ENCODE results near the gene SLC35E1.

The SLC35E1 gene

GRCh38 chr19:16579381-16579780 is 7.2 kb upstream of the SLC35E1 start:
- TF ChIP-seq CTCF (conservative IDR thresholded peaks at IDR 0.05; ENCODE audit: low read length) = no peak
- H3K4me3 ChIP-seq (ENCODE audit: low read length) = no peak overlapping the region
- no peak for DNase-seq (ENCODE audit: low read depth)

- no peak for TF ChIP-seq CTCF (conservative IDR thresholded peaks at IDR 0.05; ENCODE audit: low read length)
- H3K4me3 ChIP-seq (ENCODE audit: low read length) = no peak overlapping the region
- DNase-seq (ENCODE audit: low read depth) = no peak
Measured at GRCh38 chr19:16577531-16577985, 5.3 kb upstream of the SLC35E1 start.

DNA sequence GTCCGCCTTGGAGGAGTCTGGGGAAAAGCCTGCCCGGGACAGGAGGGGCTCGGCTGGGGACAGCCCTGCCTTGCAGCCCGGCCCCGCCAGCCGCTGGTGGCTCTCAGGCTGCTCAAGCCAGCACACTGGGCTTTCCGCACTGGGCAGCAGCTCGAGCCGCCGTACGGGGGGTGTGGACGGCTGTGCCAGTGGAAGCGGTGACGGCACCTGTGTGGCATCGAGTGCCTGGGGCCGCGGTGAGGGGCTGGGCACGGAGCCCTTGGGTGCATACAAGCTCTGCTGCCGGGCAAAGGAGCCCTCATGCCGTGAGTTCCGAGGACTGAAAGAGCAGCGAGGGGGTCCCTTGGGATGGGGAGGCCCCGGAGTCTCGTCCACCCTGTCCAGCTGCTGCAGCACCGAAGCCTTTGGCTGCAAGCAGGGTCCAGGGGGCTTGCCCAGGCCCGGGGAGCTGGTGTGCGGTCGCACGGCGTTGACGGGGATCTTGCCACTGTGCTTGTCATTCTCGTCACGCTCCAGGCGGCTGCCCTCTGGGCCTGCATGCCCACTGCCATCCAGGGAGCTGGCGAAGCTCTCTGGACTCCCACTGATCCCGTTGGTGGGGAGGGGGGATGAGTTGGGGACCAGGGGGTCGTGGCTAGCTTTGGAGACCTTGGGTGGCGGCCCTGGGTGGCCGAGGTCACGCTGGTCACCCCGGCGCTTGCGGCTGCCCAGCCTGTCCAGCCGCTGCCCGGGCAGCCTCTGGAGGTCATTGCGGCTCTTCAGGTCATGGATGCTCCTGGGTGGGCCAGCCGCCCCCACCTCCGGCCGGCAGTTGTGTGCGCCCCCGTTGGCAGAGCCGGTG is 4.7 kb upstream of the SLC35E1 start:
- no peak for DNase-seq (ENCODE audit: low read depth)
- TF ChIP-seq CTCF (conservative IDR thresholded peaks at IDR 0.05; ENCODE audit: low read length) = no peak
- no peak overlapping the region for H3K4me3 ChIP-seq (ENCODE audit: low read length)

DNA sequence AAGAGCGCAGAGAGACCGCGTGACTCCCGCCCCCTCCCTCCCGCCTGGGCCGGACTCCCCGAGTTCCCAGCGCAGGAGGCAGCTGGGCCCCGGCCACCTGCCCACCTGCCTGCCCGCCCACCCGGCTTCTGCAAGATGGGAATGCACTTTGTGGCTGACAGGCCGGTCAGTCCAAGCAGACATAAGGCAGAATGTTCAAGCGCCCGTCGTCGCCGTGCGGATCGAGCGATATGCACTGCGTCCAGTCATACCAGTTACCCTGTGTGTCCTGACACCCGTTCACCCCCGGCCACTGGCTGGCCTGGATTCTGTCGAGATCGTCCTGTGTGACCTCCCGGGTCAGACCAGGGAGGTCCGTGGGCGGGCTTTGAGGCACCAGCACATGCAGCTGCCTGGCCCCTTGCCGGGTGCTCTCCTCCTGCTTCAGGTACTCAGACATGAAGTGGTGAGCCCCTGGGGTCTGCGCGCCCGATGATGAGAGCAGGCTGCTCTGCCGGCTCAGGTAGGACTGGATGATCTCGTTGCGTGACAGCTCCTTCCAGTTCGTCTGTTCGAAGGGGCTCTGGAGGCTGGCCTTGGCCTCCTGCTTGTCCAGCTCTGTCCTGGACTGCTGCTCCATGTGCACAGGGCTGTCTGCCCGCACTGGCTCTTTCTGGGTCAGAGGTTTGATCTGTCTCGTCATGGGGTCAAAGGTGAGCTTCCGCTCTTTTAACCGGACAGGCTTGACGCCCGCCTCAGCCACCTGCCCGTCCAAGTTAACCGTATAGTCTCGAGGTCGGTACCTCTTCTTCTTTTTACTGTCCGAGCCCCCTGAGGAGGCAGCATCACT is 3.9 kb upstream of the SLC35E1 start:
- no peak for TF ChIP-seq CTCF (conservative IDR thresholded peaks at IDR 0.05; ENCODE audit: low read length)
- DNase-seq (ENCODE audit: low read depth) = no peak
- H3K4me3 ChIP-seq (ENCODE audit: low read length) = no peak overlapping the region

DNA sequence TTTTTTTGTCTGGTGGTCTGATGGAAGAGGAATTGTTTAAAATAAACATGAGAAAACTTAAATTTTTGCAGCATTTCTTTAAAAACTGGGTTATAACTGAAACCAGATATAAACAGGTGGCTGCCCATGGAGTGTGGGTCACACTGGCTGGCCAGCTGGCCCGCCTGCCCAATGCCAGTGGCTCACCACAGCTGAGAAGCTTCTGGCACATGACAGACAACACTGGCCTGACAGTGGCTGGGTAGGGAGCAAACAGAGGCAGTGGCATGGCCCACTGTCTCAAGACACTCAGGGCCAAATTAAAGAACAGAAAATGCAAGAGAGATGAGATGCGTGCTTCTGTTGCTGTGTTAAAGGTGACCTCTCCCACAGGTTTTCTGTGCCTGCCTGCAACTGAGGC is 3.1 kb upstream of the SLC35E1 start:
- TF ChIP-seq CTCF (conservative IDR thresholded peaks at IDR 0.05; ENCODE audit: low read length) = no peak
- no peak overlapping the region for H3K4me3 ChIP-seq (ENCODE audit: low read length)
- DNase-seq (ENCODE audit: low read depth) = no peak

GRCh38 chr19:16573925-16574324 is 1.7 kb upstream of the SLC35E1 start:
- no peak for TF ChIP-seq CTCF (conservative IDR thresholded peaks at IDR 0.05; ENCODE audit: low read length)
- DNase-seq (ENCODE audit: low read depth) = no peak
- H3K4me3 ChIP-seq (ENCODE audit: low read length) = peak overlapping the region; percentile 94

All from AG10803 (cell line).